Fibroblast of lung (primary cell): ENCODE results near the gene REV1.

Source experiments
- CTCF ChIP-seq, 2 donors: IDR thresholded peaks in 1 of 2; conservative IDR thresholded peaks in 1 of 2; 1 replicate in 1 of 2; 2 replicates in 1 of 2; pipeline ENCODE4 v1.5.1; 2011 to 2012; ENCODE audit warnings: low read length in 2 of 2, control low read depth in 1 of 2, inconsistent platforms in 1 of 2, low read depth in 1 of 2, mild to moderate bottlenecking in 1 of 2
- EZH2 ChIP-seq: IDR thresholded peaks from 2 replicates; pipeline ENCODE4 v1.5.1; 2012; ENCODE audit warnings: low read length, control low read depth, mild to moderate bottlenecking; ENCODE audit errors: missing control alignments

- TF ChIP-seq CTCF (conservative IDR thresholded peaks at IDR 0.05 in 1 of 2, IDR thresholded peaks at IDR 0.05 in 1 of 2; ENCODE audit: low read depth in 1 of 2, low read length in 2 of 2) (no peak), EZH2 (no peak)
Measured at GRCh38 chr2:99380376-99381010, 109.3 kb downstream of the REV1 start.
